MG63 (cell line): ENCODE measurements around the gene PTK6. TPM values are rescaled to one million over a fixed set of nuclear protein-coding genes. Genes with fewer than 3 reads are reported as not detected.
A peak's percentile ranks its signal among the peaks of the same experiment; 100 is the strongest.

Source experiments
- DNase-seq: peaks from one replicate; pipeline ENCODE4 v3.0.0-alpha.2; 2020
- H3K27me3 ChIP-seq: fragments of 250-450 bp; sonication (Bioruptor Pico); 2 replicates; pipeline ENCODE4 v1.5.1; 2020; ENCODE audit warnings: mild to moderate bottlenecking, moderate library complexity
- H3K36me3 ChIP-seq: fragments of 250-450 bp; sonication (Bioruptor Pico); 2 replicates; pipeline ENCODE4 v1.5.1; 2020; ENCODE audit warnings: mild to moderate bottlenecking, moderate library complexity
- H3K4me3 ChIP-seq: fragments of 250-450 bp; sonication (Bioruptor Pico); 2 replicates; pipeline ENCODE4 v1.5.1; 2020; ENCODE audit warnings: mild to moderate bottlenecking, moderate library complexity
- H3K9me3 ChIP-seq: fragments of 250-450 bp; sonication (Bioruptor Pico); 2 replicates; pipeline ENCODE4 v1.5.1; 2020; ENCODE audit warnings: mild to moderate bottlenecking, moderate library complexity
- total RNA-seq: library from RNA; depleted of rRNA; stranded (reverse); fragments of >200 nt; shearing (Covaris generic); gene quantifications from 2 replicates; pipeline ENCODE4 v1.2.3, GENCODE V29; 2014; ENCODE audit warnings: low replicate concordance

Gene PTK6
- total RNA-seq, 1 experiment from 2014 or later: 0.23 TPM

- no peak overlapping the region for H3K4me3 ChIP-seq
- no peaks in the 10 kb centered on the region for H3K9me3 ChIP-seq
- H3K36me3 ChIP-seq: no peaks in the 10 kb centered on the region
- DNase-seq: no peak
- no peaks in the 10 kb centered on the region for H3K27me3 ChIP-seq
Observed at GRCh38 chr20:63539441-63540370, 2.5 kb upstream of the PTK6 start.

- no peaks in the 10 kb centered on the region for H3K36me3 ChIP-seq
- no peaks in the 10 kb centered on the region for H3K9me3 ChIP-seq
- H3K4me3 ChIP-seq: no peak overlapping the region
- H3K27me3 ChIP-seq: no peaks in the 10 kb centered on the region
- DNase-seq: no peak
Observed at GRCh38 chr20:63539092-63539430, 1.9 kb upstream of the PTK6 start.

GRCh38 chr20:63538204-63539091, 1.3 kb upstream of the PTK6 start:
- no peak for DNase-seq
- H3K9me3 ChIP-seq: no peaks in the 10 kb centered on the region

GRCh38 chr20:63537525-63538203, 488 bp upstream of the PTK6 start:
- peak; percentile 99 for DNase-seq
- Histone ChIP-seq H3K36me3 (no peaks in the 10 kb centered on the region), H3K9me3 (no peaks in the 10 kb centered on the region), H3K27me3 (no peaks in the 10 kb centered on the region), H3K4me3 (peak overlapping the region; percentile 36)

More at GRCh38 chr20:63538204-63539091, 1.3 kb upstream of the PTK6 start:
- Histone ChIP-seq H3K36me3 (no peaks in the 10 kb centered on the region), H3K27me3 (no peaks in the 10 kb centered on the region), H3K4me3 (peak overlapping the region; percentile 36)

GRCh38 chr20:63536241-63536977, 767 bp downstream of the PTK6 start:
- Histone ChIP-seq H3K9me3 (no peaks in the 10 kb centered on the region), H3K27me3 (no peaks in the 10 kb centered on the region), H3K36me3 (no peaks in the 10 kb centered on the region), H3K4me3 (no peak overlapping the region)
- DNase-seq: peak; percentile 92

GRCh38 chr20:63534831-63535651, 2.1 kb downstream of the PTK6 start:
- H3K36me3 ChIP-seq: no peaks in the 10 kb centered on the region
- no peaks in the 10 kb centered on the region for H3K9me3 ChIP-seq
- DNase-seq: no peak
- no peak overlapping the region for H3K4me3 ChIP-seq
- no peaks in the 10 kb centered on the region for H3K27me3 ChIP-seq

- DNase-seq: no peak
- Histone ChIP-seq H3K27me3 (no peaks in the 10 kb centered on the region), H3K4me3 (no peak overlapping the region), H3K9me3 (no peaks in the 10 kb centered on the region), H3K36me3 (no peaks in the 10 kb centered on the region)
Observed at GRCh38 chr20:63534427-63534830, 2.7 kb downstream of the PTK6 start.

- Histone ChIP-seq H3K4me3 (no peak overlapping the region), H3K9me3 (no peaks in the 10 kb centered on the region), H3K36me3 (no peaks in the 10 kb centered on the region), H3K27me3 (no peaks in the 10 kb centered on the region)
- no peak for DNase-seq
Observed at GRCh38 chr20:63533871-63534393, 3.2 kb downstream of the PTK6 start.

GRCh38 chr20:63533388-63533787, 3.8 kb downstream of the PTK6 start:
- no peak for DNase-seq
- Histone ChIP-seq H3K9me3 (no peaks in the 10 kb centered on the region), H3K36me3 (no peaks in the 10 kb centered on the region), H3K4me3 (no peak overlapping the region), H3K27me3 (no peaks in the 10 kb centered on the region)

- Histone ChIP-seq H3K4me3 (no peak overlapping the region), H3K9me3 (no peaks in the 10 kb centered on the region), H3K27me3 (no peaks in the 10 kb centered on the region), H3K36me3 (no peaks in the 10 kb centered on the region)
- no peak for DNase-seq
Observed at GRCh38 chr20:63532449-63532971, 4.7 kb downstream of the PTK6 start.

- H3K9me3 ChIP-seq: no peaks in the 10 kb centered on the region
- no peaks in the 10 kb centered on the region for H3K36me3 ChIP-seq
- H3K27me3 ChIP-seq: no peaks in the 10 kb centered on the region
- DNase-seq: no peak
- H3K4me3 ChIP-seq: no peak overlapping the region
Observed at GRCh38 chr20:63531686-63532448, 5.3 kb downstream of the PTK6 start.

GRCh38 chr20:63530788-63531160, 6.4 kb downstream of the PTK6 start:
- H3K27me3 ChIP-seq: no peaks in the 10 kb centered on the region
- H3K9me3 ChIP-seq: no peaks in the 10 kb centered on the region
- no peak overlapping the region for H3K4me3 ChIP-seq
- no peaks in the 10 kb centered on the region for H3K36me3 ChIP-seq
- no peak for DNase-seq

- no peak for DNase-seq
- no peaks in the 10 kb centered on the region for H3K27me3 ChIP-seq
- no peaks in the 10 kb centered on the region for H3K9me3 ChIP-seq
- no peaks in the 10 kb centered on the region for H3K36me3 ChIP-seq
- H3K4me3 ChIP-seq: no peak overlapping the region
Observed at GRCh38 chr20:63529861-63530787, 7.1 kb downstream of the PTK6 start.
